Smooth muscle cell (in vitro differentiated cells): ENCODE data around the gene CD53. TPM values are rescaled to one million over a fixed set of nuclear protein-coding genes. Genes with fewer than 3 reads are reported as not detected.
A peak's percentile ranks its signal among the peaks of the same experiment; 100 is the strongest.
"Not testable (repeated sequence)": the region's sequence is repeated elsewhere in the genome, so short reads cannot be mapped to it uniquely, and the experiment has no call there.

ENCODE experiments used
- DNase-seq: peaks from one replicate; lab custom pipeline; 2025; ENCODE audit not compliant: unreplicated experiment; lab: John Stamatoyannopoulos, UW
- H2AFZ ChIP-seq: fragments of 200-600 bp; sonication (generic); 2 replicates; pipeline ENCODE4 v1.6.0; 2016; ENCODE audit warnings: antibody characterized with exemption, low read depth, mild to moderate bottlenecking
- H3F3A ChIP-seq: fragments of 200-600 bp; sonication (generic); 2 replicates; pipeline ENCODE4 v1.6.0; 2017; ENCODE audit warnings: antibody characterized with exemption, low read depth
- H3K27ac ChIP-seq: fragments of 200-600 bp; sonication (generic); 2 replicates; pipeline ENCODE4 v1.5.1; 2016; ENCODE audit warnings: low read depth, mild to moderate bottlenecking
- H3K27me3 ChIP-seq: fragments of 200-600 bp; sonication (generic); 2 replicates; pipeline ENCODE4 v1.6.1; 2016; ENCODE audit warnings: low read depth, mild to moderate bottlenecking
- H3K36me3 ChIP-seq: fragments of 200-600 bp; sonication (generic); 2 replicates; pipeline ENCODE4 v1.5.1; 2016; ENCODE audit warnings: low read depth
- H3K4me1 ChIP-seq: fragments of 200-600 bp; sonication (generic); 2 replicates; pipeline ENCODE4 v1.5.1; 2016; ENCODE audit warnings: low read depth
- H3K4me2 ChIP-seq: fragments of 200-600 bp; sonication (generic); 2 replicates; pipeline ENCODE4 v1.6.0; 2016; ENCODE audit warnings: mild to moderate bottlenecking
- H3K4me3 ChIP-seq: fragments of 200-600 bp; sonication (generic); 2 replicates; pipeline ENCODE4 v1.5.1; 2016; ENCODE audit warnings: mild to moderate bottlenecking
- H3K79me2 ChIP-seq: fragments of 200-600 bp; sonication (generic); 2 replicates; pipeline ENCODE4 v1.6.0; 2016; ENCODE audit warnings: low read depth, mild to moderate bottlenecking
- H3K9ac ChIP-seq: fragments of 200-600 bp; sonication (generic); 2 replicates; pipeline ENCODE4 v1.6.0; 2016; ENCODE audit warnings: low read depth
- H3K9me3 ChIP-seq: fragments of 200-600 bp; sonication (generic); replicated peaks from 2 replicates; pipeline ENCODE4 v1.5.1; 2016; ENCODE audit warnings: low read depth
- H4K20me1 ChIP-seq: fragments of 200-600 bp; sonication (generic); 2 replicates; pipeline ENCODE4 v1.6.0; 2016; ENCODE audit warnings: low read depth
- CTCF ChIP-seq: fragments of 200-600 bp; sonication (generic); IDR thresholded peaks from 2 replicates; pipeline ENCODE4 v1.5.1; 2017; ENCODE audit warnings: borderline replicate concordance, mild to moderate bottlenecking, antibody characterized with exemption; ENCODE audit not compliant: insufficient read depth, poor library complexity, severe bottlenecking
- WGBS: methylation state at CpG from one replicate; pipeline ENCODE4 v1.1.7; 2016; ENCODE audit warnings: low lambda C conversion rate; 5-methylcytosine and 5-hydroxymethylcytosine counted together
- polyA plus RNA-seq: library from polyadenylated mRNA; unstranded; fragments of >200 nt; fragmentation: Nextera tagmentation; extraction: Ambion mirVana; gene quantifications from 2 replicates; pipeline ENCODE4 v1.2.1, GENCODE V29; 2016
- total RNA-seq: library from RNA; depleted of rRNA; stranded (reverse); fragments of >200 nt; gene quantifications from 2 replicates; pipeline ENCODE4 v1.2.3, GENCODE V29; 2014

The CD53 gene
- total RNA-seq = not detected in 2 replicates
- polyA plus RNA-seq = not detected in 2 replicates

GRCh38 chr1:110872745-110873720, at the start of gene CD53:
TSS of gene CD53 (plus strand) at chr1:110873148. CDS start at chr1:110891409, 18,261 bp downstream.
- H3K4me3 ChIP-seq = no peak within 1 kb of the TSS
- no peaks in the 10 kb centered on the region for H3K79me2 ChIP-seq
- no peaks in the 10 kb centered on the region for H3K36me3 ChIP-seq
- no peak within 1 kb of the TSS for H3K27ac ChIP-seq
- H3K27me3 ChIP-seq = no peaks in the 10 kb centered on the region
- 69% methylated on average over 11 of the region's 11 CpGs for WGBS
- no peaks in the 10 kb centered on the region for H4K20me1 ChIP-seq
- TF ChIP-seq CTCF = no peak
- H3K9me3 ChIP-seq = no peaks in the 10 kb centered on the region
- H3K9ac ChIP-seq = no peak within 1 kb of the TSS
- H3K4me2 ChIP-seq = no peak within 1 kb of the TSS
- H2AFZ ChIP-seq = no peak within 1 kb of the TSS
- H3K4me1 ChIP-seq = no peaks in the 10 kb centered on the region
- no peak for DNase-seq
- no peaks in the 10 kb centered on the region for H3F3A ChIP-seq

GRCh38 chr1:110824192-110824591, 48.8 kb upstream of the CD53 start:
- Histone ChIP-seq H3K79me2 (no peaks in the 10 kb centered on the region), H4K20me1 (no peaks in the 10 kb centered on the region), H3K9me3 (no peaks in the 10 kb centered on the region), H3F3A (no peaks in the 10 kb centered on the region), H3K27me3 (no peaks in the 10 kb centered on the region), H3K4me2 (no peak overlapping the region), H2AFZ (no peak overlapping the region), H3K4me3 (no peak overlapping the region), H3K9ac (no peak overlapping the region), H3K27ac (no peak overlapping the region), H3K4me1 (no peaks in the 10 kb centered on the region), H3K36me3 (no peaks in the 10 kb centered on the region)
- WGBS = 89% methylated on average over 4 of the region's 4 CpGs
- TF ChIP-seq CTCF = no peak
- DNase-seq = no peak

GRCh38 chr1:110829955-110830553, 42.9 kb upstream of the CD53 start:
- no peaks in the 10 kb centered on the region for H3K27me3 ChIP-seq
- WGBS = 47% methylated on average over 5 of the region's 5 CpGs
- H3K36me3 ChIP-seq = no peaks in the 10 kb centered on the region
- H2AFZ ChIP-seq = no peak overlapping the region
- H3K9me3 ChIP-seq = no peaks in the 10 kb centered on the region
- no peaks in the 10 kb centered on the region for H3F3A ChIP-seq
- H3K79me2 ChIP-seq = no peaks in the 10 kb centered on the region
- H3K9ac ChIP-seq = no peak overlapping the region
- no peaks in the 10 kb centered on the region for H3K4me1 ChIP-seq
- DNase-seq = no peak
- no peak overlapping the region for H3K27ac ChIP-seq
- no peak overlapping the region for H3K4me2 ChIP-seq
- peak; percentile 76 for TF ChIP-seq CTCF
- no peaks in the 10 kb centered on the region for H4K20me1 ChIP-seq
- no peak overlapping the region for H3K4me3 ChIP-seq

- not testable (repeated sequence) for H3K4me1 ChIP-seq
These were observed 39.2 kb upstream of the CD53 start for GRCh38 chr1:110833779-110834178.

More at GRCh38 chr1:110833779-110834178, 39.2 kb upstream of the CD53 start:
- not testable (repeated sequence) for H3K79me2 ChIP-seq, H3K27ac ChIP-seq, H4K20me1 ChIP-seq, H3K9me3 ChIP-seq, DNase-seq, H3K4me3 ChIP-seq, H2AFZ ChIP-seq, H3K27me3 ChIP-seq, H3K36me3 ChIP-seq, H3F3A ChIP-seq, H3K9ac ChIP-seq, H3K4me2 ChIP-seq
- WGBS = 79% methylated on average over 3 of the region's 3 CpGs
